Activated CD8-positive, alpha-beta T cell treated with anti-CD3 and anti-CD28 coated beads for 36 hours (primary cell): Measurements from ENCODE around the gene SLC2A10. TPM values are rescaled to one million over a fixed set of nuclear protein-coding genes. Genes with fewer than 3 reads are reported as not detected.

Experiments used
- ATAC-seq: fragments of 200-7000 bp; cut with Tn5 transposase; one replicate; pipeline ENCODE4 v1.10.0; 2021; ENCODE audit warnings: mild to moderate bottlenecking, moderate library complexity
- CTCF ChIA-PET: fragments of 350-600 bp; sonication (Branson Sonifier 250); formaldehyde crosslinking; loops from one replicate; lab custom pipeline; 2021; ENCODE audit warnings: antibody characterized with exemption; lab: Charles Lee
- POLR2A ChIA-PET: fragments of 350-600 bp; sonication (Branson Sonifier 250); formaldehyde crosslinking; loops from one replicate; lab custom pipeline; 2021; ENCODE audit warnings: antibody characterized with exemption; lab: Charles Lee
- DNase-seq: peaks from one replicate; pipeline ENCODE4 v3.0.0-alpha.2; 2020
- H3K27ac Mint-ChIP-seq: one replicate; pipeline ENCODE4 v1.8.0; 2021; ENCODE audit warnings: mild to moderate bottlenecking, mixed read lengths
- H3K27me3 Mint-ChIP-seq: one replicate; pipeline ENCODE4 v1.8.0; 2021; ENCODE audit warnings: mixed read lengths
- H3K36me3 Mint-ChIP-seq: one replicate; pipeline ENCODE4 v1.8.0; 2021; ENCODE audit warnings: low read depth, mixed read lengths
- H3K4me1 Mint-ChIP-seq: one replicate; pipeline ENCODE4 v1.8.0; 2021; ENCODE audit warnings: low read depth, mixed read lengths
- H3K4me3 Mint-ChIP-seq: one replicate; pipeline ENCODE4 v1.8.0; 2021; ENCODE audit warnings: mild to moderate bottlenecking, moderate library complexity, mixed read lengths
- H3K9me3 Mint-ChIP-seq: one replicate; pipeline ENCODE4 v1.8.0; 2021; ENCODE audit warnings: mixed read lengths
- CTCF ChIP-seq: fragments of 200-600 bp; IDR thresholded peaks from one replicate; pipeline ENCODE4 v1.8.0; 2022; ENCODE audit warnings: antibody characterized with exemption, mild to moderate bottlenecking
- intact Hi-C: fragments of 100-400 bp; cut with micrococcal nuclease; formaldehyde crosslinking; loops from one replicate; pipeline ENCODE4 v1.10.0; 2022
- total RNA-seq, 2 experiments: library from RNA; stranded (reverse); gene quantifications; one replicate each; pipeline ENCODE4 v1.2.3, GENCODE V29; 2021

SLC2A10 gene
- total RNA-seq, 2 experiments from 2014 or later, result not detected

DNA sequence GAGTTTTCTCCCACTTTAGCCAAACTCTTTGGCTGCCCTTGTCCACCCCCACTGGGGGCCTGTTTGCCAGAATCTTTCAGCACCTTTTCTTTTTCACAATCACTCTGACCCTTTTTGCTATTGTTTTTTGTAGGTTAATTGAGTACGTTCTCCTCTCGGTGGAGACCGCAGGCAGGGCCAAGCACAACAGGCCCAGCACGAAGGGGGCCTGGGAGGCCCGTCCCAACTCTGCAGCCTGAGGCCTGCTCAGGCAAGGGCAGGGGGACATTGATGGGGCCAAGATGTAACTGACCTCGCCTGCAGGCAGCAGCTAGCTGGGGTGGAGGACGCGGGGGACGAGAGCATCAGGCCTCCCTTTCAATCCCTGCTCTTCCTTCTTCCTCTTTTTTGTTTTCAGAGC, 47.7 kb downstream of the SLC2A10 start:
- POLR2A ChIA-PET, result no interaction called here
- TF ChIP-seq CTCF, result no peak
- H3K36me3 Mint-ChIP-seq, result no peaks in the 10 kb centered on the region
- H3K27ac Mint-ChIP-seq, result no peak overlapping the region
- CTCF ChIA-PET, result interaction anchor here (0.7 to 0.9 kb wide), 4 partner anchors 12 to 115 kb away, joined by 3 read pairs; no protein-coding TSS in a partner anchor
- H3K4me1 Mint-ChIP-seq, result peaks cover 4% of the 10 kb centered on the region
- no peak overlapping the region for H3K4me3 Mint-ChIP-seq
- ATAC-seq, result no peak
- H3K27me3 Mint-ChIP-seq, result peaks cover 7% of the 10 kb centered on the region
- no peaks in the 10 kb centered on the region for H3K9me3 Mint-ChIP-seq
- intact Hi-C loops, result no loop called here
- no peak for DNase-seq

DNA sequence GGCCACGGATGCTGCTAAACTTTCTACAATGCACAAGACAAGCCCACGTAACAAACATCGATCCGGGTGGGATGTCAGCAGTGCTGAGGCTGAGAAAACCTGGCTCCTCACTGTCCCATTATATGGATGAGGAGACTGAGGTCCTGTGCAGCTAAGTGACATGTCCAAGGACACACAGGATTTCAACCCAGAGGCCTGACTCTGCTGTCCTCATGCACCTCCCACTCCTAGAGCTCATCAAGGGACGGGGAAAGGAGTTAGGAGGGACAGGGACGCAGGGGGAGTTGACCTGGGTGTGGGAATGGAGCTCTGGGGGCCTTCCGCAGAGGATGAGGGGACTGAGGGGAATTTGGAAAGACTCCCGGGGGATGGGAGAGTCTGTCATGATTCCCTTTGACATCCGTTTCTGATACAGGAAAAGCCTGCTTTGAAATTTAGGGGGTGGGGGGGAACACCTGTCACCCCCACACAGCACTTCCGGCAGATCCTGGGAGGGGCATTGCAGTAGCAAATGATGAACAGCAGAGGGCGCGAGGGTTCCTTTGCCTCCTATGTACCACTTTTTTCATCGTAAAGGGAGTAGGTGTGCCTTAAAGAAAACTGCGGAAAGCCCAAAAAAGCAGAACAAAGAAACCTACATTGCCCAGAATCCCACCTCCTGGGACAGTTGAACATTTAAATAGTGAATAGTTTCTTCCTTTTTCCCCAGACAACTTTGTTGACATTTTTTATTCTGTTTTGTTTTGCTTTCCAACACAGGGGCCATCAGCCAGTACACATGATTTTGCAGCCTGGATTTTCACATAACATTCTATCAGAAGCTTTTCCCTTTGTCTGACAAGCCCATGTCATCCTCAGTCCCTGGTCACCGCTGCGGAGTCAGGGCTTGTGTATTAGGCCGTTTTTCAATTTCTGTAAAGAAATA, 48.6 kb downstream of the SLC2A10 start:
- POLR2A ChIA-PET, result no interaction called here
- peak; percentile 98 for TF ChIP-seq CTCF
- H3K4me1 Mint-ChIP-seq, result peaks cover 4% of the 10 kb centered on the region
- CTCF ChIA-PET, result interaction anchor here (0.6 to 1.3 kb wide), 7 partner anchors 11 to 448 kb away, joined by 3 to 5 read pairs (median 3); no protein-coding TSS in a partner anchor
- no peaks in the 10 kb centered on the region for H3K9me3 Mint-ChIP-seq
- H3K27me3 Mint-ChIP-seq, result peaks cover 9% of the 10 kb centered on the region
- DNase-seq (peak; percentile 74), ATAC-seq (peak; percentile 82)
- intact Hi-C loops, result no loop called here
- no peak overlapping the region for H3K4me3 Mint-ChIP-seq
- H3K36me3 Mint-ChIP-seq, result no peaks in the 10 kb centered on the region
- H3K27ac Mint-ChIP-seq, result no peak overlapping the region

DNA sequence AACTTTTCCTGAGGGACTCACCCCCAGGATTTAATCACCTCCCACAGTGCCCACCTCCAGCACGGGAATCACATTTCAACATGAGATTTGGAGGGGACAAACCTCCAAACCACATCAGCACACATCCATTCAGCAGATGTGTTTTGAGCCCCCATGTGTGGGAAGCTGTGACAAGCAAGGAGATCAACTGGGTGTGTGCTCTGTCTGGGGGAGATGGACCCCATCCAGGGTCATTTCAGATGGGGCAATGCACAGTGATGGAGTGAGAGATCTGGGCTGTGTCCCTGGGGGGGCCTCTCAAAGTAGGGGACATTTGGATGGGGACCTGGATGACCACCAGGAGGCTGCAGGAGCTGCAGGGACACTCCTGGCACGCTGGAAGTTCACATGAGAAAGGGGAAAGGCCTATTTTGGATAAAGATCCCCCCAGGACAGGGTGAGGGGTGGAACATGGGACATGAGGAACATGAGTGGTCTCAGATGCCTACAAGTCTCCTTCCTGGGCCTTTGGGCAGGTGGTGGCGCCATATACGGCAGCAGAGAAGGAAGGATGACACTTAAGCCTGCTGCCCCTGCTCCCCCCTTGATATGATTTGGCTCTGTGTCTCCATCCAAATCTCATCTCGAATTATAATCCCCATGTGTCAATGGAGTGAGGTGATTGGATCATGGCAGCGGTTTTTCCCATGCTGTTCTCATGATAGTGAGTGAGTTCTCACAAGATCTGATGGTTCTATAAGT, 49.6 kb downstream of the SLC2A10 start:
- CTCF ChIA-PET, result interaction anchor here (1.3 kb wide), 1 partner anchor 447 kb away, joined by 3 read pairs; no protein-coding TSS in a partner anchor
- H3K9me3 Mint-ChIP-seq, result no peaks in the 10 kb centered on the region
- H3K27ac Mint-ChIP-seq, result no peak overlapping the region
- H3K27me3 Mint-ChIP-seq, result peaks cover 9% of the 10 kb centered on the region
- POLR2A ChIA-PET, result no interaction called here
- no peak for ATAC-seq
- intact Hi-C loops, result no loop called here
- no peaks in the 10 kb centered on the region for H3K36me3 Mint-ChIP-seq
- no peak for DNase-seq
- no peak overlapping the region for H3K4me3 Mint-ChIP-seq
- H3K4me1 Mint-ChIP-seq, result peaks cover 4% of the 10 kb centered on the region
- no peak for TF ChIP-seq CTCF

DNA sequence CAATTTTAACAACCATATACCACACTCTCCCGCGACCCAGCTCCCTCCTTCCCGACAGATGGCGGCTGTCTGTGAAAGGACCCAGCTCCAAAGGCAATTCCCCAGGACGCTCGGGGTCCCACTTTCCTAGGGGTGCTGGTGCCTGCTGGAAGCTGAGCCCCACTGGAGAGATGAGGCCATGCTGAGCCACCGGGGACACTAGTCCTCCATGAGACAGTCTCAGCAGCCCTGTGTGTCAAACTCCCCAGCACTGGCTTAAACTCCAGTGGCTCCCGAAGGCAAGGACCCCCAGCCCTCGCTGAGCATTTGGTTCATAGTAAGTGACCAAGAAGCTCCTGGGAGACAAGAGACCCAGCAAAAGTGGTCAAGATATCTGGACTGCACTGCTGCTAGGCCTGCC, 52.1 kb downstream of the SLC2A10 start:
- H3K4me1 Mint-ChIP-seq, result peaks cover 4% of the 10 kb centered on the region
- DNase-seq (no peak), ATAC-seq (no peak)
- H3K4me3 Mint-ChIP-seq, result no peak overlapping the region
- H3K27ac Mint-ChIP-seq, result no peak overlapping the region
- peaks cover 9% of the 10 kb centered on the region for H3K27me3 Mint-ChIP-seq
- H3K36me3 Mint-ChIP-seq, result no peaks in the 10 kb centered on the region
- POLR2A ChIA-PET, result no interaction called here
- intact Hi-C loops, result no loop called here
- CTCF ChIA-PET, result interaction anchor here (0.5 kb wide), 1 partner anchor 446 kb away, joined by 3 read pairs; no protein-coding TSS in a partner anchor
- TF ChIP-seq CTCF, result no peak
- H3K9me3 Mint-ChIP-seq, result no peaks in the 10 kb centered on the region
